SU-DHL-6 (cell line): ENCODE measurements around the gene TCEAL7.

Experiments used
- H2AFZ ChIP-seq: fragments of 200-600 bp; sonication (generic); 2 replicates; pipeline ENCODE4 v1.6.1; 2014; ENCODE audit warnings: low read depth, mild to moderate bottlenecking, moderate library complexity, mixed read lengths, antibody characterized with exemption, low read length; ENCODE audit not compliant: severe bottlenecking
- H3F3A ChIP-seq: fragments of 200-600 bp; shearing (Covaris generic); 2 replicates; pipeline ENCODE4 v1.6.0; 2016; ENCODE audit warnings: antibody characterized with exemption, mild to moderate bottlenecking; ENCODE audit not compliant: insufficient read depth
- H3K27ac ChIP-seq: fragments of 200-600 bp; sonication (generic); 2 replicates; pipeline ENCODE4 v1.5.1; 2016; ENCODE audit warnings: low read depth, mild to moderate bottlenecking, low read length, moderate library complexity, mixed read lengths
- H3K27me3 ChIP-seq: fragments of 200-600 bp; sonication (generic), shearing (Covaris generic); 2 replicates; pipeline ENCODE4 v1.6.0; 2014; ENCODE audit warnings: mild to moderate bottlenecking, low read length
- H3K36me3 ChIP-seq: fragments of 200-600 bp; sonication (generic); 2 replicates; pipeline ENCODE4 v1.6.1; 2014; ENCODE audit warnings: mild to moderate bottlenecking, low read length, mixed read lengths
- H3K4me2 ChIP-seq: fragments of 300-600, 200-600 bp; shearing (Covaris generic), sonication (generic); 2 replicates; pipeline ENCODE4 v1.6.0; 2014; ENCODE audit warnings: low read length, low read depth, mild to moderate bottlenecking; ENCODE audit not compliant: poor library complexity, severe bottlenecking
- H3K4me3 ChIP-seq: fragments of 200-600 bp; sonication (generic); 2 replicates; pipeline ENCODE4 v1.5.1; 2014; ENCODE audit warnings: antibody characterized with exemption, low read length, mild to moderate bottlenecking, mixed read lengths; ENCODE audit not compliant: insufficient read depth, poor library complexity, severe bottlenecking
- H3K79me2 ChIP-seq: fragments of 200-600 bp; sonication (generic); 2 replicates; pipeline ENCODE4 v1.6.1; 2014; ENCODE audit warnings: mild to moderate bottlenecking, low read length, moderate library complexity; ENCODE audit not compliant: insufficient read depth
- H3K9ac ChIP-seq: fragments of 200-600 bp; sonication (generic); 2 replicates; pipeline ENCODE4 v1.7.0; 2014; ENCODE audit warnings: mild to moderate bottlenecking, low read length
- H3K9me2 ChIP-seq: fragments of 200-600 bp; sonication (generic); replicated peaks from 2 replicates; pipeline ENCODE4 v1.6.1; 2014; ENCODE audit warnings: low read length; ENCODE audit not compliant: insufficient read depth
- H3K9me3 ChIP-seq: fragments of 200-600 bp; sonication (generic); 2 replicates; pipeline ENCODE4 v1.6.1; 2014; ENCODE audit warnings: low read length, mixed read lengths; ENCODE audit not compliant: insufficient read depth
- H4K20me1 ChIP-seq: fragments of 200-600 bp; sonication (generic); 2 replicates; pipeline ENCODE4 v1.6.1; 2014; ENCODE audit warnings: low read depth, mild to moderate bottlenecking, antibody characterized with exemption, low read length, moderate library complexity, mixed read lengths
- EZH2phosphoT487 ChIP-seq: fragments of 200-600 bp; sonication (generic), shearing (Covaris generic); conservative IDR thresholded peaks from 2 replicates; pipeline ENCODE4 v1.6.1; 2018; ENCODE audit warnings: mild to moderate bottlenecking, antibody characterized with exemption, low read length, moderate library complexity, mixed read lengths
- TF ChIP-seq, protein P1 (sequence below): fragments of 200-600 bp; sonication (generic); IDR thresholded peaks from one replicate; pipeline ENCODE4 v1.5.1; 2017; ENCODE audit warnings: antibody characterized with exemption, mild to moderate bottlenecking, low read length, moderate library complexity; ENCODE audit not compliant: insufficient read depth, poor library complexity, severe bottlenecking

Gene TCEAL7

DNA sequence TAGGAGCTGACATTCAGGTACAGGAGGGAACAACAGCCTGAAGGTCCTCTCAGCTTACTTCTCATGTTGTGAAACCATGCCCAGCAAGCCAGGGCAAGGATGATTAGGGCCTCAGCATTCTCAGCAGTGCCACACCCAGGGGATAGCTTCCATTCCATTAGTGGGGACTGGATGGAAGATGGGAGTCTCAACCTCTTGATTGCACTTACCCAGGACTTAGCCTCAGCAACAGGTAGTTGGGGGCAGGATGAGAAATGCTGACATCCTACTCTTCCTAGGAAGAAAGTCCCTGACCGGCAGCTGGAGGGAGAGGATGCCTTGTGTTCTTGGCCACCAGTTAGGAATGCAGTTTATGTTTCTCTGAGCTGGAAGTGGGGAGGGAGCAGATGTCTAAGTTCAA is 37.5 kb downstream of the TCEAL7 start:
- Histone ChIP-seq H3K79me2 (no peaks in the 10 kb centered on the region), H3K4me3 (no peak overlapping the region), H3K36me3 (no peaks in the 10 kb centered on the region), H2AFZ (no peak overlapping the region), H4K20me1 (no peaks in the 10 kb centered on the region), H3K9me3 (no peaks in the 10 kb centered on the region), H3K9ac (no peak overlapping the region), H3K9me2 (no peaks in the 10 kb centered on the region), H3K4me2 (no peak overlapping the region), H3F3A (no peaks in the 10 kb centered on the region), H3K27me3 (no peaks in the 10 kb centered on the region), H3K27ac (no peak overlapping the region)
- TF ChIP-seq, protein P1, sequence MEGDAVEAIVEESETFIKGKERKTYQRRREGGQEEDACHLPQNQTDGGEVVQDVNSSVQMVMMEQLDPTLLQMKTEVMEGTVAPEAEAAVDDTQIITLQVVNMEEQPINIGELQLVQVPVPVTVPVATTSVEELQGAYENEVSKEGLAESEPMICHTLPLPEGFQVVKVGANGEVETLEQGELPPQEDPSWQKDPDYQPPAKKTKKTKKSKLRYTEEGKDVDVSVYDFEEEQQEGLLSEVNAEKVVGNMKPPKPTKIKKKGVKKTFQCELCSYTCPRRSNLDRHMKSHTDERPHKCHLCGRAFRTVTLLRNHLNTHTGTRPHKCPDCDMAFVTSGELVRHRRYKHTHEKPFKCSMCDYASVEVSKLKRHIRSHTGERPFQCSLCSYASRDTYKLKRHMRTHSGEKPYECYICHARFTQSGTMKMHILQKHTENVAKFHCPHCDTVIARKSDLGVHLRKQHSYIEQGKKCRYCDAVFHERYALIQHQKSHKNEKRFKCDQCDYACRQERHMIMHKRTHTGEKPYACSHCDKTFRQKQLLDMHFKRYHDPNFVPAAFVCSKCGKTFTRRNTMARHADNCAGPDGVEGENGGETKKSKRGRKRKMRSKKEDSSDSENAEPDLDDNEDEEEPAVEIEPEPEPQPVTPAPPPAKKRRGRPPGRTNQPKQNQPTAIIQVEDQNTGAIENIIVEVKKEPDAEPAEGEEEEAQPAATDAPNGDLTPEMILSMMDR, result no peak
- TF ChIP-seq EZH2phosphoT487, result no peak

DNA sequence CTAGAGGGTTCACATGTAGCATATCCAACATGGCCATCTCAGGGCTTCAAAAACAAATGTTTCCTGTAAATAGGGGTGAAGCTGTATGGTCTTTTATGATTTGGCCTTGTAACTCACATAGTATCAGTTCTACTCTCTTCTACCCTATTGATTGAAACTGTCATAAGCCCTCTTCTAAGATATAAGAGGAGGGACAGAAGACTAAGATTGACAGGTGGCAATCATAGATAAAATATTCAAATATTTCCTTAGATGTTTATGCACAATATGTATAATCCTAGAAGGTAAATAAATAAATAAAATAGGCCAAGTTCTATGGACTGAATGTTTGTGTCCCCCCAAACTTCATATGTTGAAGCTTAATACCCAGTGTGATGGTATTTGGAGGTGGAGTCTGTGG is 39.4 kb downstream of the TCEAL7 start:
- Histone ChIP-seq H3K27ac (no peak overlapping the region), H2AFZ (no peak overlapping the region), H3K36me3 (no peaks in the 10 kb centered on the region), H3K4me3 (no peak overlapping the region), H3K27me3 (no peaks in the 10 kb centered on the region), H3F3A (no peaks in the 10 kb centered on the region), H3K79me2 (no peaks in the 10 kb centered on the region), H3K9me2 (no peaks in the 10 kb centered on the region), H3K9me3 (no peaks in the 10 kb centered on the region), H3K9ac (no peak overlapping the region), H4K20me1 (no peaks in the 10 kb centered on the region), H3K4me2 (no peak overlapping the region)
- TF ChIP-seq EZH2phosphoT487, result no peak
- TF ChIP-seq, protein P1, result no peak

DNA sequence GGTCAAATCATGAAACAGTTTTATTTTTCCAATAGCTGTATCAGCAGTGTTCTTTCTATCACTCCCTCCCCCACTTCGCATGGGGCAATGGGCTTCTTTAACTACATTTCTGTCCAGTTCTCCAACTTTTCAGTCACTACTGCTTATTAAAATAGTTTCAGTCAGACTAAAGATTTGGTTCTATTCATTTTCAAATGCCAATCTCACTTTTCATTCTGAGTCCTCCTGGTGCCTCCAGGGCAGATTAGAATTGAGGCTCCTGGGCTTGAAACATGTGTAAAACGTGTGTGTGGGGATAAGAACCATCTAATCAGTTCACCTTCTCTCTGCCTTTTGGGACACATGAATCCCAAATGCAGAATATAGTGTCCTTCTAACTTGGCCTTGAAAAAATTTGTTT is 42.8 kb downstream of the TCEAL7 start:
- Histone ChIP-seq H3K9ac (no peak overlapping the region), H3K27ac (no peak overlapping the region), H3K36me3 (no peaks in the 10 kb centered on the region), H3K4me2 (no peak overlapping the region), H3K27me3 (no peaks in the 10 kb centered on the region), H3K4me3 (no peak overlapping the region), H3K9me2 (no peaks in the 10 kb centered on the region), H3K9me3 (no peaks in the 10 kb centered on the region), H3K79me2 (no peaks in the 10 kb centered on the region), H2AFZ (no peak overlapping the region), H3F3A (no peaks in the 10 kb centered on the region), H4K20me1 (no peaks in the 10 kb centered on the region)
- no peak for TF ChIP-seq EZH2phosphoT487
- TF ChIP-seq, protein P1, result no peak
